Parathyroid adenoma (tissue), 2 donors: ENCODE measurements around the gene FAM227A.

Source experiments
- H2AFZ ChIP-seq: fragments of 300-600 bp; sonication (generic); one replicate; pipeline ENCODE4 v1.7.0; 2017; ENCODE audit warnings: antibody characterized with exemption, mild to moderate bottlenecking
- H3K27ac ChIP-seq: fragments of 300-600 bp; sonication (generic); one replicate; pipeline ENCODE4 v1.7.0; 2017
- H3K27me3 ChIP-seq: fragments of 300-600 bp; sonication (generic); one replicate; pipeline ENCODE4 v1.7.0; 2017; ENCODE audit warnings: low read length; ENCODE audit not compliant: control insufficient read depth, insufficient read depth
- H3K36me3 ChIP-seq: fragments of 300-600 bp; sonication (generic); one replicate; pipeline ENCODE4 v1.7.0; 2017; ENCODE audit warnings: low read length; ENCODE audit not compliant: control insufficient read depth, insufficient read depth
- H3K4me1 ChIP-seq: fragments of 300-600 bp; sonication (generic); one replicate; pipeline ENCODE4 v1.7.0; 2017; ENCODE audit warnings: control low read depth
- H3K4me2 ChIP-seq: fragments of 300-600 bp; sonication (generic); one replicate; pipeline ENCODE4 v1.7.0; 2017; ENCODE audit warnings: low read length
- H3K4me3 ChIP-seq: fragments of 300-600 bp; sonication (generic); one replicate; pipeline ENCODE4 v1.7.0; 2017; ENCODE audit warnings: low read depth, low read length
- H3K79me2 ChIP-seq: fragments of 300-600 bp; sonication (generic); one replicate; pipeline ENCODE4 v1.7.0; 2017; ENCODE audit warnings: control low read depth
- H3K9ac ChIP-seq: fragments of 300-600 bp; sonication (generic); one replicate; pipeline ENCODE4 v1.7.0; 2017; ENCODE audit warnings: mild to moderate bottlenecking
- H3K9me3 ChIP-seq: fragments of 300-600 bp; sonication (generic); one replicate; pipeline ENCODE4 v1.7.0; 2017; ENCODE audit warnings: low read length; ENCODE audit not compliant: control insufficient read depth
- TF ChIP-seq, protein P1 (sequence below): fragments of 300-600 bp; sonication (generic); IDR thresholded peaks from one replicate; pipeline ENCODE4 v1.7.0; 2017; ENCODE audit warnings: antibody characterized with exemption, mild to moderate bottlenecking
- donor health status: primary hyperparathyroidism.

The FAM227A gene

DNA sequence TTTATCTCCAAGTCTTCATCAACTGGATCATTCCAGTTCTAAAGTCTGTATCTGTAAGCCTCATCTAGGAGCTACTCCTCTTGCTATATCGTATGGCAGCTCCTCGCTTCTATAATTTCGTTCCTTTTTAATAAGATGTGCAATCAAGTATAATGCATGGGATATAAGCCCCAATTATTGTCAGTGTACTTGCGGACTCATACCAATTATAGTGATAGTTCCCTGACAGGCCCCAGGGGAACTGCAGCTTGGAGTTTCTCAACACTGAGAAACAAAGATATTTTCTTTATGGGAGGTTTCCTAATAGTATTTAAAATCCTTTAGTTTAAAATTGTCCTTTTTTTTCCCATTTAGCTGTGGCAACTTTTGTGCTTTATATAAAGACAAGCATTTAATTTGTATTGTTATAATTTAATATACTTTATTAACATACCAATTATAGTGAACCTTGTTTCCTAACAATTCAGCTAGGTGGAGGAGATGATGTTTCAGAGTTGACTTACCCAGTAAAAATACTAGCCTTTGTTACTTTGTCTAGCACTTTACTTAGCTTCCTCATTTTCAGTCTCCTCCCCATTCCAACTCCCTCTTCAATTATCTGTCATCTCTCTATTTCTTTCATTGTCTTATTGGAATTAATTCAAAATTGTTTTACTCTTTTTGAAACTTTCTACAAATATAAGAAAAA, 124.8 kb downstream of the FAM227A start:
- no peak overlapping the region for H3K4me2 ChIP-seq
- no peak overlapping the region for H2AFZ ChIP-seq
- no peak overlapping the region for H3K9ac ChIP-seq
- H3K27ac ChIP-seq, result no peak overlapping the region
- H3K36me3 ChIP-seq, result no peaks in the 10 kb centered on the region
- no peaks in the 10 kb centered on the region for H3K9me3 ChIP-seq
- H3K27me3 ChIP-seq, result no peaks in the 10 kb centered on the region
- H3K79me2 ChIP-seq, result no peaks in the 10 kb centered on the region
- TF ChIP-seq, protein P1, sequence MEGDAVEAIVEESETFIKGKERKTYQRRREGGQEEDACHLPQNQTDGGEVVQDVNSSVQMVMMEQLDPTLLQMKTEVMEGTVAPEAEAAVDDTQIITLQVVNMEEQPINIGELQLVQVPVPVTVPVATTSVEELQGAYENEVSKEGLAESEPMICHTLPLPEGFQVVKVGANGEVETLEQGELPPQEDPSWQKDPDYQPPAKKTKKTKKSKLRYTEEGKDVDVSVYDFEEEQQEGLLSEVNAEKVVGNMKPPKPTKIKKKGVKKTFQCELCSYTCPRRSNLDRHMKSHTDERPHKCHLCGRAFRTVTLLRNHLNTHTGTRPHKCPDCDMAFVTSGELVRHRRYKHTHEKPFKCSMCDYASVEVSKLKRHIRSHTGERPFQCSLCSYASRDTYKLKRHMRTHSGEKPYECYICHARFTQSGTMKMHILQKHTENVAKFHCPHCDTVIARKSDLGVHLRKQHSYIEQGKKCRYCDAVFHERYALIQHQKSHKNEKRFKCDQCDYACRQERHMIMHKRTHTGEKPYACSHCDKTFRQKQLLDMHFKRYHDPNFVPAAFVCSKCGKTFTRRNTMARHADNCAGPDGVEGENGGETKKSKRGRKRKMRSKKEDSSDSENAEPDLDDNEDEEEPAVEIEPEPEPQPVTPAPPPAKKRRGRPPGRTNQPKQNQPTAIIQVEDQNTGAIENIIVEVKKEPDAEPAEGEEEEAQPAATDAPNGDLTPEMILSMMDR, result no peak
- no peak overlapping the region for H3K4me3 ChIP-seq
- no peaks in the 10 kb centered on the region for H3K4me1 ChIP-seq
